Neural cell (in vitro differentiated cells): ENCODE measurements around the gene ZSCAN21. TPM values are rescaled to one million over a fixed set of nuclear protein-coding genes. Genes with fewer than 3 reads are reported as not detected.

Experiments
- H2AFZ ChIP-seq: fragments of 200-600, 300-800 bp; sonication (generic), shearing (Covaris generic); 2 replicates; pipeline ENCODE4 v1.6.0; 2014; ENCODE audit warnings: low read depth, mild to moderate bottlenecking, antibody characterized with exemption, low read length, moderate library complexity
- H3F3A ChIP-seq: fragments of 200-600 bp; shearing (Covaris generic); 2 replicates; pipeline ENCODE4 v1.6.1; 2016; ENCODE audit warnings: mild to moderate bottlenecking, moderate library complexity, mixed read lengths, antibody characterized with exemption, low read length; ENCODE audit not compliant: insufficient read depth, poor library complexity, severe bottlenecking
- H3K27ac ChIP-seq: fragments of 200-600, 300-800 bp; sonication (generic), shearing (Covaris generic); 2 replicates; pipeline ENCODE4 v1.5.1; 2014; ENCODE audit warnings: mild to moderate bottlenecking, low read length, moderate library complexity
- H3K27me3 ChIP-seq: fragments of 300-800, 200-600 bp; sonication (generic), shearing (Covaris generic); 2 replicates; pipeline ENCODE4 v1.6.0; 2014; ENCODE audit warnings: mild to moderate bottlenecking, low read depth, low read length, moderate library complexity; ENCODE audit not compliant: insufficient read depth
- H3K36me3 ChIP-seq: fragments of 300-800, 200-600 bp; sonication (generic), shearing (Covaris generic); 2 replicates; pipeline ENCODE4 v1.5.1; 2014; ENCODE audit warnings: mild to moderate bottlenecking, antibody characterized with exemption, low read length, moderate library complexity; ENCODE audit not compliant: insufficient read depth
- H3K4me2 ChIP-seq: fragments of 300-800, 200-600 bp; sonication (generic), shearing (Covaris generic); 2 replicates; pipeline ENCODE4 v1.6.0; 2014; ENCODE audit warnings: mild to moderate bottlenecking, low read length
- H3K4me3 ChIP-seq: fragments of 300-800, 200-600 bp; sonication (generic), shearing (Covaris generic); 2 replicates; pipeline ENCODE4 v1.5.1; 2014; ENCODE audit warnings: mild to moderate bottlenecking, low read length, moderate library complexity
- H3K79me2 ChIP-seq: fragments of 200-600 bp; shearing (Covaris generic); replicated peaks from 2 replicates; pipeline ENCODE4 v1.6.0; 2014; ENCODE audit warnings: mild to moderate bottlenecking, low read length, moderate library complexity; ENCODE audit not compliant: insufficient read depth
- H3K9ac ChIP-seq: fragments of 300-800, 200-600 bp; sonication (generic), shearing (Covaris generic); 2 replicates; pipeline ENCODE4 v1.6.1; 2016; ENCODE audit warnings: mild to moderate bottlenecking, low read length, mixed read lengths
- H3K9me2 ChIP-seq: fragments of 200-600 bp; shearing (Covaris generic); 2 replicates; pipeline ENCODE4 v1.6.1; 2016; ENCODE audit warnings: mild to moderate bottlenecking, low read length, mixed read lengths; ENCODE audit not compliant: insufficient read depth
- H3K9me3 ChIP-seq: fragments of 200-600, 300-800 bp; sonication (generic), shearing (Covaris generic); 2 replicates; pipeline ENCODE4 v1.6.1; 2016; ENCODE audit warnings: mild to moderate bottlenecking, mixed run types, low read length, moderate library complexity, mixed read lengths
- H4K20me1 ChIP-seq: fragments of 200-600 bp; shearing (Covaris generic); 2 replicates; pipeline ENCODE4 v1.6.1; 2016; ENCODE audit warnings: mild to moderate bottlenecking, mixed run types; ENCODE audit not compliant: insufficient read depth
- EP300 ChIP-seq: fragments of 450-650 bp; conservative IDR thresholded peaks from 2 replicates; pipeline ENCODE4 v1.6.1; 2014; ENCODE audit warnings: antibody characterized with exemption, mild to moderate bottlenecking, moderate library complexity; ENCODE audit not compliant: poor library complexity, severe bottlenecking
- EZH2 ChIP-seq: fragments of 200-600, 300-800 bp; shearing (Covaris generic), sonication (generic); IDR thresholded peaks from 2 replicates; pipeline ENCODE4 v1.6.1; 2014; ENCODE audit warnings: antibody characterized with exemption, low read length, borderline replicate concordance, mild to moderate bottlenecking; ENCODE audit not compliant: insufficient read depth, poor library complexity, severe bottlenecking
- MXI1 ChIP-seq: fragments of 450-650 bp; conservative IDR thresholded peaks from 2 replicates; pipeline ENCODE4 v1.6.1; 2014; ENCODE audit warnings: antibody characterized with exemption, mild to moderate bottlenecking; ENCODE audit not compliant: poor library complexity, severe bottlenecking
- POLR2AphosphoS5 ChIP-seq: IDR thresholded peaks from 2 replicates; pipeline ENCODE4 v1.6.1; 2012
- RAD21 ChIP-seq: fragments of 450-650 bp; conservative IDR thresholded peaks from 2 replicates; pipeline ENCODE4 v1.6.1; 2014; ENCODE audit warnings: antibody characterized with exemption, mild to moderate bottlenecking, moderate library complexity
- SMC3 ChIP-seq: fragments of 450-650 bp; conservative IDR thresholded peaks from 2 replicates; pipeline ENCODE4 v1.6.1; 2014; ENCODE audit warnings: antibody characterized with exemption, mild to moderate bottlenecking, moderate library complexity; ENCODE audit not compliant: poor library complexity
- TAF1 ChIP-seq: IDR thresholded peaks from 2 replicates; pipeline ENCODE4 v1.6.1; 2012; ENCODE audit warnings: low read depth
- polyA plus RNA-seq: library from polyadenylated mRNA; depleted of rRNA; stranded (reverse); fragments of >200 nt; gene quantifications from 2 replicates; pipeline ENCODE4 v1.2.3, GENCODE V29; 2014
- TF ChIP-seq, protein P1 (sequence below): IDR thresholded peaks from 2 replicates; pipeline ENCODE4 v1.6.1; 2012; ENCODE audit warnings: borderline replicate concordance
- TF ChIP-seq, protein P2 (sequence below): fragments of 450-650 bp; IDR thresholded peaks from 2 replicates; pipeline ENCODE4 v1.5.1; 2014; ENCODE audit warnings: antibody characterized with exemption, mild to moderate bottlenecking, moderate library complexity; ENCODE audit not compliant: poor library complexity, severe bottlenecking

The ZSCAN21 gene
- polyA plus RNA-seq, 1 donor from 2014 or later, result 27.6 TPM

DNA sequence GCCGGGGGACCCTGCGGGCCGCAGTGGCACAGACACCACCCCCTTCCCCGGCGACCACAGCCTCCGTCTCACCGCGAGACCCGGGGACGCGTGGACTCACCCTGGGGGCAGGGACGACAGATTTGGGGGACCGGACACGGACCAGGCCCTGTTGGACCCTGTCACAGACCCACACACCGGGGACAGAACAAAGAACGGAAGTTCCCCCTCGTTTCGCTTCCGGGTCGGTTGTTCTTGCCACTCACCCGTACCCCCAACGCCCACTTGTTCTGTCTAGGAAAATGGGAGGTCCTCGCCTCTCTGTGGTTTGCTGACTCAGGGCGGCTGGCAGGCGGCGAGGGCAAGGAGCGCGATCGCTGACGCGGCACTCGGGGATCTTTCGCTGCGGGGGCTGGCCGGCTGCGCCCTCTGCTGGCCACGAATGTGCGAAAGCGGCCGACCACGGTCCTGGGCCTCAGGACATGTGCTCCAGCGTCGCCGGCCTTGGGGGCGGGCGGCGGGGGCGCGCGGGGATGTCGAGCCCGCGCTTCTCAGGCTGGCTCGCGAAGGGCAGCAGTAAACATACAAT, 32.0 kb downstream of the ZSCAN21 start, which contains the start of gene ZNF3 (continued):
- TF ChIP-seq SMC3, result peak; percentile 93

GRCh38 chr7:100082978-100083377, 33.4 kb downstream of the ZSCAN21 start:
- Histone ChIP-seq H3K4me3 (peak overlapping the region; percentile 91), H3K9ac (no peak overlapping the region), H3K27ac (no peak overlapping the region), H3K36me3 (no peaks in the 10 kb centered on the region), H2AFZ (no peak overlapping the region), H3K4me2 (no peak overlapping the region), H3K9me3 (no peaks in the 10 kb centered on the region), H3F3A (no peaks in the 10 kb centered on the region), H3K27me3 (no peaks in the 10 kb centered on the region), H4K20me1 (no peaks in the 10 kb centered on the region), H3K9me2 (no peaks in the 10 kb centered on the region), H3K79me2 (peaks cover 34% of the 10 kb centered on the region)
- TF ChIP-seq RAD21 (no peak), EP300 (no peak), TAF1 (no peak), MXI1 (no peak), EZH2 (no peak), POLR2AphosphoS5 (no peak), SMC3 (no peak)
- TF ChIP-seq, protein P1, sequence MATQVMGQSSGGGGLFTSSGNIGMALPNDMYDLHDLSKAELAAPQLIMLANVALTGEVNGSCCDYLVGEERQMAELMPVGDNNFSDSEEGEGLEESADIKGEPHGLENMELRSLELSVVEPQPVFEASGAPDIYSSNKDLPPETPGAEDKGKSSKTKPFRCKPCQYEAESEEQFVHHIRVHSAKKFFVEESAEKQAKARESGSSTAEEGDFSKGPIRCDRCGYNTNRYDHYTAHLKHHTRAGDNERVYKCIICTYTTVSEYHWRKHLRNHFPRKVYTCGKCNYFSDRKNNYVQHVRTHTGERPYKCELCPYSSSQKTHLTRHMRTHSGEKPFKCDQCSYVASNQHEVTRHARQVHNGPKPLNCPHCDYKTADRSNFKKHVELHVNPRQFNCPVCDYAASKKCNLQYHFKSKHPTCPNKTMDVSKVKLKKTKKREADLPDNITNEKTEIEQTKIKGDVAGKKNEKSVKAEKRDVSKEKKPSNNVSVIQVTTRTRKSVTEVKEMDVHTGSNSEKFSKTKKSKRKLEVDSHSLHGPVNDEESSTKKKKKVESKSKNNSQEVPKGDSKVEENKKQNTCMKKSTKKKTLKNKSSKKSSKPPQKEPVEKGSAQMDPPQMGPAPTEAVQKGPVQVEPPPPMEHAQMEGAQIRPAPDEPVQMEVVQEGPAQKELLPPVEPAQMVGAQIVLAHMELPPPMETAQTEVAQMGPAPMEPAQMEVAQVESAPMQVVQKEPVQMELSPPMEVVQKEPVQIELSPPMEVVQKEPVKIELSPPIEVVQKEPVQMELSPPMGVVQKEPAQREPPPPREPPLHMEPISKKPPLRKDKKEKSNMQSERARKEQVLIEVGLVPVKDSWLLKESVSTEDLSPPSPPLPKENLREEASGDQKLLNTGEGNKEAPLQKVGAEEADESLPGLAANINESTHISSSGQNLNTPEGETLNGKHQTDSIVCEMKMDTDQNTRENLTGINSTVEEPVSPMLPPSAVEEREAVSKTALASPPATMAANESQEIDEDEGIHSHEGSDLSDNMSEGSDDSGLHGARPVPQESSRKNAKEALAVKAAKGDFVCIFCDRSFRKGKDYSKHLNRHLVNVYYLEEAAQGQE, result no peak
- TF ChIP-seq, protein P2, sequence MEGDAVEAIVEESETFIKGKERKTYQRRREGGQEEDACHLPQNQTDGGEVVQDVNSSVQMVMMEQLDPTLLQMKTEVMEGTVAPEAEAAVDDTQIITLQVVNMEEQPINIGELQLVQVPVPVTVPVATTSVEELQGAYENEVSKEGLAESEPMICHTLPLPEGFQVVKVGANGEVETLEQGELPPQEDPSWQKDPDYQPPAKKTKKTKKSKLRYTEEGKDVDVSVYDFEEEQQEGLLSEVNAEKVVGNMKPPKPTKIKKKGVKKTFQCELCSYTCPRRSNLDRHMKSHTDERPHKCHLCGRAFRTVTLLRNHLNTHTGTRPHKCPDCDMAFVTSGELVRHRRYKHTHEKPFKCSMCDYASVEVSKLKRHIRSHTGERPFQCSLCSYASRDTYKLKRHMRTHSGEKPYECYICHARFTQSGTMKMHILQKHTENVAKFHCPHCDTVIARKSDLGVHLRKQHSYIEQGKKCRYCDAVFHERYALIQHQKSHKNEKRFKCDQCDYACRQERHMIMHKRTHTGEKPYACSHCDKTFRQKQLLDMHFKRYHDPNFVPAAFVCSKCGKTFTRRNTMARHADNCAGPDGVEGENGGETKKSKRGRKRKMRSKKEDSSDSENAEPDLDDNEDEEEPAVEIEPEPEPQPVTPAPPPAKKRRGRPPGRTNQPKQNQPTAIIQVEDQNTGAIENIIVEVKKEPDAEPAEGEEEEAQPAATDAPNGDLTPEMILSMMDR, result no peak

GRCh38 chr7:100085515-100085914, 35.9 kb downstream of the ZSCAN21 start:
- TF ChIP-seq EZH2 (no peak), EP300 (no peak), RAD21 (no peak), SMC3 (no peak)
- TF ChIP-seq, protein P1, result no peak
- Histone ChIP-seq H3K9me2 (no peaks in the 10 kb centered on the region), H3F3A (no peaks in the 10 kb centered on the region), H3K36me3 (no peaks in the 10 kb centered on the region), H3K27me3 (no peaks in the 10 kb centered on the region), H3K79me2 (peaks cover 13% of the 10 kb centered on the region), H3K27ac (no peak overlapping the region), H4K20me1 (no peaks in the 10 kb centered on the region), H3K9me3 (no peaks in the 10 kb centered on the region), H2AFZ (no peak overlapping the region), H3K4me2 (no peak overlapping the region), H3K9ac (no peak overlapping the region), H3K4me3 (no peak overlapping the region)
